GM19397 (cell line): ENCODE measurements around the gene TEN1.
"Not testable (repeated sequence)": the region's sequence is repeated elsewhere in the genome, so short reads cannot be mapped to it uniquely, and the experiment has no call there.

Experiments
- ATAC-seq: cut with Tn5 transposase; IDR thresholded peaks from one replicate; pipeline ENCODE4 v1.9.1; 2021; ENCODE audit warnings: mild to moderate bottlenecking, moderate library complexity; ENCODE audit not compliant: unreplicated experiment

TEN1 gene

GRCh38 chr17:76024353-76024752, 45.3 kb downstream of the TEN1 start:
- ATAC-seq, result no peak

GRCh38 chr17:76025294-76025693, 46.3 kb downstream of the TEN1 start:
- ATAC-seq, result no peak

- ATAC-seq, result no peak
Measured at GRCh38 chr17:76026714-76027158, 47.7 kb downstream of the TEN1 start.

- ATAC-seq, result no peak
Measured at GRCh38 chr17:76027159-76027839, 48.3 kb downstream of the TEN1 start, which contains the start of gene EVPL. EVPL (minus strand) TSS chr17:76027306; CDS start chr17:76027198, 108 bp downstream.

GRCh38 chr17:76032073-76032779, 53.2 kb downstream of the TEN1 start:
- no peak for ATAC-seq

- no peak for ATAC-seq
Measured at GRCh38 chr17:76032780-76033108, 53.7 kb downstream of the TEN1 start.

GRCh38 chr17:76033139-76033538, 54.1 kb downstream of the TEN1 start:
- no peak for ATAC-seq

GRCh38 chr17:76034428-76035350, 55.6 kb downstream of the TEN1 start:
- ATAC-seq, result no peak

GRCh38 chr17:76036497-76037261, 57.6 kb downstream of the TEN1 start:
- ATAC-seq, result no peak

GRCh38 chr17:76038050-76038449, 59.0 kb downstream of the TEN1 start:
- no peak for ATAC-seq

GRCh38 chr17:76039121-76039520, 60.1 kb downstream of the TEN1 start:
- no peak for ATAC-seq

- ATAC-seq, result no peak
Measured at GRCh38 chr17:76040376-76040775, 61.3 kb downstream of the TEN1 start.

- not testable (repeated sequence) for ATAC-seq
Measured at GRCh38 chr17:76042868-76043267, 63.8 kb downstream of the TEN1 start.

- ATAC-seq, result not testable (repeated sequence)
Measured at GRCh38 chr17:76044475-76045007, 65.5 kb downstream of the TEN1 start.

- no peak for ATAC-seq
Measured at GRCh38 chr17:76046064-76046463, 67.0 kb downstream of the TEN1 start.

- ATAC-seq, result no peak
Measured at GRCh38 chr17:76048025-76048605, 69.1 kb downstream of the TEN1 start.

- ATAC-seq, result no peak
Measured at GRCh38 chr17:76048711-76049110, 69.7 kb downstream of the TEN1 start.

GRCh38 chr17:76049239-76049638, 70.2 kb downstream of the TEN1 start:
- ATAC-seq, result no peak

- no peak for ATAC-seq
Measured at GRCh38 chr17:76049836-76050537, 70.9 kb downstream of the TEN1 start.
